GM06990 (cell line): ENCODE measurements around the gene CD300H.

Experiments
- DNase-seq: peaks from one replicate; pipeline ENCODE4 v3.0.0-alpha.2; 2011; ENCODE audit not compliant: insufficient read length; ENCODE audit errors: extremely low read depth
- H3K27me3 ChIP-seq: replicated peaks from 2 replicates; pipeline ENCODE4 v1.6.0; 2011; ENCODE audit warnings: low read length; ENCODE audit not compliant: control insufficient read depth, insufficient read depth
- H3K36me3 ChIP-seq: 2 replicates; pipeline ENCODE4 v1.5.1; 2011; ENCODE audit warnings: low read length; ENCODE audit not compliant: control insufficient read depth, insufficient read depth
- H3K4me3 ChIP-seq: replicated peaks from 2 replicates; pipeline ENCODE4 v1.5.1; 2011; ENCODE audit warnings: low read depth, mild to moderate bottlenecking, control low read depth, low read length
- TF ChIP-seq, protein P1 (sequence below): IDR thresholded peaks from 2 replicates; pipeline ENCODE4 v1.5.1; 2011; ENCODE audit warnings: low read length, control low read depth, mild to moderate bottlenecking, inconsistent platforms; ENCODE audit not compliant: insufficient read depth, poor library complexity, severe bottlenecking

CD300H gene

DNA sequence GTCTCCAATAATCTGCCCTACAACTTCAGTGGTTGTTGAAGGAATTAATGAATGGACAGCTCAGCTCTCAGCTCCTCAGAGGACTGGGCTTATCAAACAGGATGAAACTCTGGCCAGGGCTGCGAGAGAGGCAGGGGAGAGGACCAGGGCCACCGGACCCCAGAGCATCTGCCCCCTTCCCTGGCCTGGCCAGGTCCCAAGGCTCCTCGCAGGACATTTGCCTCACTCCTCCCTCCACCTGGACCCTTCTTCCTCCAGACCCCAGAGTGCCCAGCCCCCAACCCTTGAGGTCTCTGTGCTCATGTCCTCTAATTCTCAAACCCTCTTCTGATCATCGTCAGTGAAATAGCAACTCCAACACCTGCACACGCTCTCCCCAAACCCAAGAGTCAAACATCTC is 25.1 kb downstream of the CD300H start:
- Histone ChIP-seq H3K4me3 (no peak overlapping the region), H3K27me3 (peaks cover 1% of the 10 kb centered on the region; the same call in 1 of the 2 replicates), H3K36me3 (no peaks in the 10 kb centered on the region)
- TF ChIP-seq, protein P1, sequence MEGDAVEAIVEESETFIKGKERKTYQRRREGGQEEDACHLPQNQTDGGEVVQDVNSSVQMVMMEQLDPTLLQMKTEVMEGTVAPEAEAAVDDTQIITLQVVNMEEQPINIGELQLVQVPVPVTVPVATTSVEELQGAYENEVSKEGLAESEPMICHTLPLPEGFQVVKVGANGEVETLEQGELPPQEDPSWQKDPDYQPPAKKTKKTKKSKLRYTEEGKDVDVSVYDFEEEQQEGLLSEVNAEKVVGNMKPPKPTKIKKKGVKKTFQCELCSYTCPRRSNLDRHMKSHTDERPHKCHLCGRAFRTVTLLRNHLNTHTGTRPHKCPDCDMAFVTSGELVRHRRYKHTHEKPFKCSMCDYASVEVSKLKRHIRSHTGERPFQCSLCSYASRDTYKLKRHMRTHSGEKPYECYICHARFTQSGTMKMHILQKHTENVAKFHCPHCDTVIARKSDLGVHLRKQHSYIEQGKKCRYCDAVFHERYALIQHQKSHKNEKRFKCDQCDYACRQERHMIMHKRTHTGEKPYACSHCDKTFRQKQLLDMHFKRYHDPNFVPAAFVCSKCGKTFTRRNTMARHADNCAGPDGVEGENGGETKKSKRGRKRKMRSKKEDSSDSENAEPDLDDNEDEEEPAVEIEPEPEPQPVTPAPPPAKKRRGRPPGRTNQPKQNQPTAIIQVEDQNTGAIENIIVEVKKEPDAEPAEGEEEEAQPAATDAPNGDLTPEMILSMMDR = no peak
- DNase-seq = no peak

DNA sequence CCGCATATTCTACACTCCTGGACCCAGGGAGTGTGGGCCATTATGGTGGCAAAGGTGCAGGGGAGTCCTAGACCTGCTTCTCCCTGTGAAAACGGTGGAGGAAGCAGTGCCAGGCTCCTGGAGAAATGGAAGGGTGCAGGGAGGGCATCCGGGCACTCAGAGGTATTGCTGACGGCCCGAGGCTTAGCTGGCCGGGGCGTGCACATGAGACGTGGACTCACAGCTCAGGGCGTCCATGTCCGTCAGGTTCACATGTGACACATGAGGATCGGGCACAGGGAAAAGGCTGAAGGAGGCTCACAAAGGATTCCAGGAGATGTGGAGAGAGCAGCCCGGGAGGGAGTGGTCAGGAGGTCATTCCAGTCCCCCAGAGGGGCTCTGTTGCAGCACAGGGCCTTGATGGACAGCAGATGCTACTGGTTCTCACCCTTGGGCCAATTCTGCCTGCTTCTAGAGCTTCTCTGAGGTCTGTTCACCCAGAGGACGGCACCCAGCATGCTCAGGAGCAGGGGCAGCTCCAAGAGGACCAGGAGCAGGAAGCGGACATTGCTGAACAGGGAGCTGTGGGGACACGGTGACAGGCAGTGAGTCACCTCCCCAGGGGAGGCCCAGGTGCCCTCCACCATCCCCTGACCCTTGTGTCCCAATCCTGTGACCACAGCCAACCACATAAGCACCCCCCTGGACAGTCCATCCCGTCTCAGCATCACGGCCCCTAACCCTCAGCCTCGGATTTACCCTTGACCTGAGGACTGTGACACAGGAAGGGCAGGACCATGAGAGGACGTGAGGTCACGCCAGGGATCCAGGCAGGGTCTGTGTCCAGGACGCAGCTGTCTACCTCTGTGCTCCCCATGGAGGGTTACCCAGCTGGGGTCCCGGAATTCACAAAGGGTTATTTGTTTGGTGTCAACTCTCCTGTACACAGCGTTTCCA is 25.9 kb downstream of the CD300H start:
- no peak for DNase-seq
- H3K4me3 ChIP-seq = no peak overlapping the region
- TF ChIP-seq, protein P1 = no peak
- H3K36me3 ChIP-seq = no peaks in the 10 kb centered on the region
- H3K27me3 ChIP-seq = peaks cover 1% of the 10 kb centered on the region; the same call in 1 of the 2 replicates

- DNase-seq = no peak
- H3K27me3 ChIP-seq = peaks cover 1% of the 10 kb centered on the region; the same call in 1 of the 2 replicates
- no peaks in the 10 kb centered on the region for H3K36me3 ChIP-seq
- no peak overlapping the region for H3K4me3 ChIP-seq
- TF ChIP-seq, protein P1 = no peak
Observed at GRCh38 chr17:74539281-74539820, 28.0 kb downstream of the CD300H start.

GRCh38 chr17:74536890-74537289 is 30.4 kb downstream of the CD300H start:
- no peaks in the 10 kb centered on the region for H3K36me3 ChIP-seq
- H3K4me3 ChIP-seq = no peak overlapping the region
- peaks cover 1% of the 10 kb centered on the region; the same call in 1 of the 2 replicates for H3K27me3 ChIP-seq
- TF ChIP-seq, protein P1 = no peak
- no peak for DNase-seq

DNA sequence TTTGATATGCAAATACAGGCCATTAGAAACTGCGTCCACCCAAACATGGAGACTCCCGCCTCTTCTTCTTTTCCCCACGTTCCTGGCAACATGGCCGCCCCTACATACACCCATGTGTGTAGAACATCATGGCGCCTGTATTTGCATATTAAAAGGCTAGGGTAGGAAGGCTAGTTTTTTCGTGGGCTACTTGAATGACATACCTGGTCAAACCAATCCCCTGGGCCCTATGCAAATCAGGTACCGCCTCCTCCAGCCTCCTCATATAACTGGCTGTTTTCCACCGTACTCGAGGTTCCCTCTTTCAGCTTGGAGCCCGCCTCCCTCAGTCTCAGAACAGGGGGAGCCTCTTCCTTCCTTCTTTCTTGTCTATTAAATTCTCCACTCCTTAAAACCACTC is 35.2 kb downstream of the CD300H start:
- Histone ChIP-seq H3K36me3 (no peaks in the 10 kb centered on the region), H3K4me3 (no peak overlapping the region), H3K27me3 (no peaks in the 10 kb centered on the region)
- TF ChIP-seq, protein P1 = no peak
- no peak for DNase-seq
